Measurements from ENCODE around the gene KIFAP3.
"Not testable (repeated sequence)": the region's sequence is repeated elsewhere in the genome, so short reads cannot be mapped to it uniquely, and the experiment has no call there.

KIFAP3 gene
- total RNA-seq: 14.9 to 30.5 (median 23.9) reads per million in 17 experiments

DNA sequence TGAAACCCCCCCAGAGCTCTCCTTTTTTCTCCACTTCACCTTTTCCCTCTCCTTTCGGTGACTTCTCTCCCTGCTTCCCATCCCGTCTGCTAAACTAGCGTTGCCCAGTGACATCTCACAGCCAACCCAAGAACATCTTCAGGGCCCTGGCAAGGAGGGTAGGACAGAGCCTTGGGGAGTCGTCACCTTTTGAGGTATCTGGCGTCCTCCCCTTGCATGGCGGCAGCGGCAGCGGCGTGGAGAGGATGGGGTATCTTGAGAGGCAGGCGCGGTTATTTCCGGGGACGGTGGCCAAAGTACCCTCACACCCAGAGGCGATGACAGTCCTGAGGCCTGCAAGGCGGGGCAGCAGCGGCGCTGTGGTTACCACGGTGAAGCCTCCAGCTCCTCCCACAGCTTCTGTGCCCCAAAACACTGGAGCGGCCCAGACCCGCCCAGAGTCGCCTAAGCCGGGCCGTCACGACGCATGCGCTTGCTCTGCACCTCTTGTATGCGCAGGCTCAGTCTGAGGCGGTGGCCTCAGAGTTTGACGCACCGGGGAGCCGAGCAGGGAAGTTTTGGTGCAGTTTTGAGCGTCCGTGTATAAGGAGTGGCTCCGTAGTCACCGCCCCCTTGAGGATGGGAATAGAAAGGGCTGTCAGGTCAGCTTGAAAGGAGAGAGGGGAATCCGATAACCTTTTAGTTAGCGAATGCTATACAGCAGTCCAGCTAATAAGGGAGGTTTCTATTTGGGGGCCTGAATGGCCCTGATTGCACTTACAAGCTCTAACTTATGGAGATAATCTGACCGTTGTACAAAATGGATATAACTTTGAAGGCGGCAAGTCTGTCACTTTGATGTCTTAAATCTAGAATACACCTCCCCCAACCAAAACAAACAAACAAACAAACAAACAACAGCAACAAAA lies at the start of gene KIFAP3:
KIFAP3 (minus strand) TSS at position 446 of the 908 bp plus-strand sequence; CDS start at position 218, 228 bp downstream.
- DNase-seq: peak; percentile 98 to 99 (median 99)

DNA sequence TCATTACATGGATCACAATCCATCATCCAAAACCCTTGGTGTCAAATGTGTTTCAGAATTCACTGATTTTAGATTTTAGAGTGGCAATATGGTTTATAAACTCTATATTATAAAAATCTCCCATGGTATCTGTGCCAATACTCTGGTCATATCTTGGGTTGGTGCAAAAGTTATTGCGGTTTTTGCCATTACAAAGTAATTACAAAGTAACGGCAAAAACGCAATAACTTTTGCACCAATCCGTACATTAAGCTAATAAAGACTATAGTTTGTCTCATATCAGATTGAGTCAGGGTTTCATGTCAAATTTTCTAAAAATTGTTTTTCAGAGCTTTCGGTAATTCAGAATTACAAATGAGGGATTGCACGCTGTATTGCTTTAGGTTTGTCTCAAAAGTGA lies 47.9 kb upstream of the KIFAP3 start:
- no peak for DNase-seq

DNA sequence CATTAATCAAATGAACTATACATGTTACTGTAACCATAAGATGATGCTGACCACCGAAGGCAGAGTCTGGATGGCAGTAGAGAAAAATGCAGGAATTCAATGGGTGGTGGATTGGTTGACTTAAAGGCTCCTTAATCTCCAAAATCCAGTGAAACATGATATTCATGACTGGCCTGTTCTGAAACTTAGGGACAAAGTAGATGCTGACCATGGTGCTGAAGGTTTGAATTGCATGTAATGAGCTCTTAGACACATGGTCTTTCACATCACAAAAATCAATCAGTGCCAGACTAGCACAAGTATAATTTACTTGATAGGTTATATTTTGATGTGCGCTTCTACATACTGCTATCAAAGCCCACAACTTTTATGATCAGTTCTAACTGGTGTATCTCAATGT lies 40.4 kb upstream of the KIFAP3 start:
- DNase-seq: no peak

DNA sequence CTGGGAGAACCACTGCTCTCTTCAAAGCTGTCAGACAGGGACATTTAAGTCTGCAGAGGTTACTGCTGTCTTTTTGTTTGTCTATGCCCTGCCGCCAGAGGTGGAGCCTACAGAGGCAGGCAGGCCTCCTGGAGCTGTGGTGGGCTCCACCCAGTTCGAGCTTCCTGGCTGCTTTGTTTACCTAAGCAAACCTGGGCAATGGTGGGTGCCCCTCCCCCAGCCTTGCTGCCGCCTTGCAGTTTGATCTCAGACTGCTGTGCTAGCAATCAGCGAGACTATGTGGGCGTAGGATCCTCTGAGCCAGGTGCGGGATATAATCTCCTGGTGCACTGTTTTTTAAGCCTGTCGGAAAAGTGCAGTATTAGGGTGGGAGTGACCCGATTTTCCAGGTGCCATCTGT lies 38.6 kb upstream of the KIFAP3 start:
- DNase-seq: not testable (repeated sequence)

DNA sequence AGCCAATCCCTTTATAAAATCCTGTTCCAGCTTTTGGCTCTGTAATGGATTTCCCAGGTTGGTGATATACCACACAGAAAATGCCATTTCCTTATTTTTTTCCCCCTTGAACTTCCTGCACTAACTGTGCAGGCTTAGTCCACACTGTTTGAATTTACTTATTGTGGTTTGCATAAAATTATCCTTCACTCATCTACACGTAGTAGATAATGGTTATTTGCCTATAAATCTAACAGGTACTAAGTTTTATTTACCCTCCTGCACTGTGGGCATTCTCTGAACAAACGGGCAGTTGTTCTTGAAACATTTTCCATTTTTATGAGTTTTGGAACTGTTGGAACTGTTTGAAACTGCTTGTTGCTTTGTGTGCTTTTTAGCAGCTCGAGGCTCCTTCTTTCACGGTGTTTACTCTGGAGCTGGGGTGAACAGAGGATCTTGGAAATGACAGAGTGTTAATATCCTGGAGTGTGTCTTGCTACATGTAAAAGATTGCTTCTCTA lies 23.0 kb upstream of the KIFAP3 start:
- DNase-seq: no peak

DNA sequence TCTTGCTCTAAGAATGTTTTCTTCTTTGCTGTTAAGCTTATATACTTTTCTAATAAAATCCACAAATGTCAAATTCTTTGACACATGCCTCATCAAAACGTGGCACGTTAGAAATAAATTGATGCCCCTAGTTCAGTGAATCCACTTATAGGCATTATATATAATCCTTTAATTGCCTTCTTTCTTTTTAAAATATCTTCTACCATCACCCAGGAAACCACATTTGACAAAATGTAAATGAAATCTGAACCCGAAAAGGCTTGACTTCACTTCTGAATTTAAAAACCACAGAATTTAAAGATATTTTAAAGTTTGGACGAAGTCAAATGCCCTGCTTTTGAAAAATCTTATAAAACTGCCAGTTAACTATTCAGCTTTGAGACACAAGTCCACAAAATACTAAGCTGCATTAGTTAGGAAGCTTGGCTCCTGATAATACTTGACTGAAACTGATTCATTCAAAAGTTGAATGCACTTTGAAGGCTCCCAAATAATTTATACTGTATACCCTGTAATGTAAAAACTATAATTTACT lies 22.4 kb upstream of the KIFAP3 start:
- no peak for DNase-seq

DNA sequence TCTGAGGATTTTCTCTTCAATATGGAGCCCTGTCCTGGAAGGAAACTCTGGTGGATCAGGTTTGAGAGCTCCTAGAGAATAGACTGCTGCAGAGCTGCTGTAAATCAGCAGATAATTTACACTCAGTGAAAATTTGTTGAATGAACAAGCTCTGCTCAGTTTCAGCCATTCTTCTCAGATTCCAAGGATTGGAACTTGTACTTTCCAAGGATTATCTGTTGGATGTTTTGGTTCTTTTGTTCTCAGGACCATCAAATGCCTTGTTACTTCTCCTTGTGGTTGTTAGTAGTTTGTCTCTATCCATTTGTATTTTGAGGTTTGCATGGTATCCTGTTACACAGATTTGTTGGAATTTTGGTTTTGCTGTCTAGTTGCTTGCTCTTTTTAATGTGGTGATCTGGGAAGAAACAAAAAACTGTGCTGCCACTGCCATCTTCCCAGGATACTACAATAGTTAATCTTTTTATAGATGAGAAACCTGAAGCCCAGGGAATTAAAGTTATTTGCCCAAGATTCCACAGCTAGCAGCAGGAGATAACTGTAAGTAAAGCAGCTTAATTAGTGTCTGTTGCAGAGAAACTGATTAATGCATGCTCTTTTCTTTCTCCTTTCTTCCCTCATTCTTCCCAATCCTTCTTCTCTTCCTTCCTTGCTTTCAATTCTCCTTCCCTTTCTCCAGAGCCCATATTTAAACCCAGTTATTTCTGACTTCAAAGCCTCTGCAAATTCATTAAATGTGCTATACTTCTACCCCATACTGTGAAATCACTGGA lies 21.7 kb upstream of the KIFAP3 start:
- DNase-seq: no peak

DNA sequence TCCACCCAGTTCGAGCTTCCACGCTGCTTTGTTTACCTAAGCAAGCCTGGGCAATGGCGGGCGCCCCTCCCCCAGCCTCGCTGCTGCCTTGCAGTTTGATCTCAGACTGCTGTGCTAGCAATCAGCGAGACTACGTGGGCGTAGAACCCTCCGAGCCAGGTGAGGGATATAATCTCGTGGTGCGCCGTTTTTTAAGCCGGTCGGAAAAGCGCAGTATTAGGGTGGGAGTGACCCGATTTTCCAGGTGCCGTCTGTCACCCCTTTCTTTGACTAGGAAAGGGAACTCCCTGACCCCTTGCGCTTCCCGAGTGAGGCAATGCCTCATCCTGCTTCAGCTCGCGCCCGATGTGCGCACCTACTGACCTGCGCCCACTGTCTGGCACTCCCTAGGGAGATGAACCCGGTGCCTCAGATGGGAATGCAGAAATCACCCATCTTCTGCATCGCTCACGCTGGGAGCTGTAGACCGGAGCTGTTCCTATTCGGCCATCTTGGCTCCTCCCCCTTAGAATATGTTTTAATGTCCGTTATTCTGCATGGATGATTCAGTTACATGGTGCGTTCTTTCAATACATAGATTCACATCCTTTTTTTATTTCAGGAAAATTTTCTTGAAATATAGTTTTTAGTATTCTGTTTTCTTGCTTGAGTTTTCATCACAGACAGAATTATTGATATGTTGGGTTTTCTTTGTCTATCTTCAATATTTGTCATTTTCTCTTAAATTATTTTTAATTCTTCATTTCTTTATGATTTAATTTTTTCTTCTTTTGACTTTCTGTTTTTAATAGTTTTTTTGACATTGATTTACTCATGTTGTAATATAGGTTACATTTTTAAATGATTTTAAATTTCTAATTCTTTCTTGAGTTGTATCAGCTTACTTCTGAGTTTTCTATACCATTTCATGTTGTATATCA lies 20.5 kb upstream of the KIFAP3 start:
- not testable (repeated sequence) for DNase-seq

DNA sequence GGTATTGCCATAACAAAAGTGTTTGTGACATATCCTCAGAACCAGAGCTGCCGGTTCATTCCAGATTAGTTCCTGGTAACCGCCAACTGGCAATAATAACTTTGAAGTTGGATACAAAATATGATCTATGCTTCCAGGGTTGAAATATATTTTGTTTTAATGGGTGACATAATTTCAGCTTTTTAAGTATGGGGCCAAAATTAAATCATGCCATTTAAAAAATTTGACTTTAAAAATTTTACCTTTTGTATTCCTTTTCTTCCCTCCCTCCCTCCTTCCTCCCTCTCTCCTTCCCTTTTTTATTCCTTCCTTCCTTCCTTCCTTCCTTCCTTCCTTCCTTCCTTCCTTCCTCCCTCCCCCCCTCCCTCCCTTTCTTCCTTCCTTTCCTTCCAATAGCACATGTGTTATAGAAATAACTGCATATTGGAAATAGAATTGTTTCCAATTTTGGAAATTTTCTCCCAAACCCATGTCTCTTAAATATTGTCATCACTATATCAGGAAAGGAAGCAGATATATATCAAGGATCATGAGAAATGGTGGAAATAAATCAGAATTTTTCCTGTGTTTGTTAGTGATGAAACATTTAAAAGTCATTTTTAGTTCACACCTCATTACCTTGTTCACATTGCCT lies 12.0 kb upstream of the KIFAP3 start:
- no peak for DNase-seq

DNA sequence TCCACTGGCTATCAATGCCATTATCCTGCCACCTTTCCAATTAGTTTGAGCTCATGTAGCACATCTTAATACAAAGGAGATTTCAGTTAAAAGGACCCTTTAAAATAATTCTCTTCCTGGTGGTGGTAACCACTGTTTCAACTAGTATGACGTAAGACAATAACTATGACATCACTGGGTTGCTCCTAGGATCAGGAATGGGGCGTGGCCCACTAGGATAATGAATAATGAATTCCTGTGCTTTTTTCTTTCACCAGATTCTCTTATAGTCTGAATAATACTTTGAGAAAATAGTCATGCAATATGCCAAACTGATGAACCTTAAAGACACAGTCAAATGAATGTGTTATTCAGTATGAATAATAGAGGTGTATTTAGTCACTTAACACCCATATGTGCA lies 10.6 kb upstream of the KIFAP3 start:
- DNase-seq: no peak

DNA sequence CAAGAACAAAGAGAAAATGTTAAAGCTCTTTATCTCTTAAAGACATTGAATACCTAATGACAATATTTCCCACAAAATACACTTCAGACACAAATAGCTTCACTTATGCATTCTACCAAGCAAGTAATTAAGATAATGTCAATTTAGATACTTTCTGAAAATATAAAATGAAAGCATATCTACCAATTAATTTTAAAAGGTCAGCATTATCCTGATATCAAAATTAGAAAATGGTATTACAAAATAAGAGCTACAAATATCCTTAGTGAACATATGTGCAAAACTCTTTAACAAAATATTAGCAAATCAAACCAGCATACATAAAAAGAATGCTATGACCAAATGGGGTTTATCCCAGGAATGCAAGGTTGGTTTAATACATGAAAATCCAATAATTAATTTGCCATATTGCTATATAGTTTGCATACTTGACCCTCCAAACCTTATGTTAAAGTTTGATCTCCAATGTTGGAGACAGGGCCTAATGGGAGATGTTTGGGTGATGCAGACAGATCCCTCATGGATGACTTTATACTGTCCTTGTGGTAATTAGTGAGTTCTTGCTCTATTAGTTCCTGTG lies 4.2 kb upstream of the KIFAP3 start:
- DNase-seq: no peak

DNA sequence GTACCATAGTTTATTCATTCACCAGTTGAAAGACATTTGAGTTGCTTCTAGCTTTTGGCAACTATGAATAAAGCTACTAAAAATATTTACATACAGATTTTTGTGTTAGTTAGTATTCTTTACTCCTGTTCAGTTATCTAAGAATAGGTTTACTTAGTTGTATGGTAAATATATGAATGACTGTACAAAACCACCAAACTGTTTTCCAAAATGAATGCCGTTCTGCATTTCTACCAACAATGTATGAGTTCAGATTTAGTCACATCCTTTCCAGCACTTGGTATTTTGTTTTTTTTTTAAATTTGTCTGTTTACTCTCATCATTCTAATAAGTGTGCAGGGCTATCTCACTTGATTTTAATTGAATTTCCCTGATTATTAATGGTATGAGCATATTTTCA lies 3.4 kb upstream of the KIFAP3 start:
- DNase-seq: no peak

DNA sequence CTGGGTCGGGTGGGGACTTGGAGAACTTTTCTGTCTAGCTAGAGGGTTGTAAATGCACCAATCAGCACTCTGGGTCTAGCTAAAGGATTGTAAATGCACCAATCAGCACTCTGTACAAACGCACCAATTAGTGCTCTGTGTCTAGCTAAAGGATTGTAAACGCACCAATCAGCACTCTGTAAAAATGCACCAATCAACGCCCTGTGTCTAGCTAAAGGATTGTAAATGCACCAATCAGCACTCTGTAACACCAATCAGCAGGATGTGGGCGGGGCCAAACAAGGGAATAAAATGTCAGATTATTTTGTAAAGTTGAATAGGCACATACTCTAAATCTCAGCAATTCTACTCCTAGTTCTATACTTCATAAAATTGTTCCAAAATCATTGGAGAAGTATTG lies 2.5 kb upstream of the KIFAP3 start:
- DNase-seq: not testable (repeated sequence)

DNA sequence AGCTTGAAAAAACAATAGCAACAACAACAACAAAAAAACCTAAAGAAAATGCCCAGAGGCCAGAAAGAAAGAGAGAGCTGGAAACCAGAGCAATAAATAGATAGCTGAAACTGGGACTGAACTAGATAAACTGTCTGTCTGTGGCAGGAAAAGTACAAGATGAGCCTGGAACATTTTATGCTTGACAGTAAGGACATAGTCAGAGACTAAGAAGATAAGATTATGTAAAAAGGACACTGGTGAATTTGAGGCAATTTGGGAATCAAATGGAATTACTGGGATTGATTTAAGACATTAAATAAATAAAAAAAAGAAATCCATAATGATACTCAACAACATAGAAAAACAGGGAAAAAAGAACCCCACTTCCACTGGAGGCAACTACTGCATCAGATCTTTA lies 1.7 kb upstream of the KIFAP3 start:
- DNase-seq: no peak

DNA sequence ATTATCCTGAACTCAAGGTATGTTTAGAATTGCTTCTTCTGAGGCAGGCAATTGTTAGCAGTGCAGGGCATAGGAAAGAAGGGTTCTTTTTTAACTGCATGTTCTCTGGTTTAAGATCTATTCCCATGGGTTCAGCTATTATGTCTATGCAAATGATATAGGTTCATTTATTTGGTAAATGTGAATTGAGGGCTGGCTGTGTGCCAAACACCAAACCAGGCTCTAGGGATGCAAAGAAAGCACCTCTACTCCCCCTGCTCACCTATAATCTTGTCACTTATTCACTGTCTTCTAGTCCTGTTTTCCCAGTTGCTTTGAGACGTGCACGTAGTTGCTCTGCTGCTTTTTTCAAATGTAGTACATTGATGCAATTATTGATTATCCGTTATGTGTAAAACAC lies 691 bp upstream of the KIFAP3 start:
- DNase-seq: peak in 1 of 4 experiments; percentile 5

DNA sequence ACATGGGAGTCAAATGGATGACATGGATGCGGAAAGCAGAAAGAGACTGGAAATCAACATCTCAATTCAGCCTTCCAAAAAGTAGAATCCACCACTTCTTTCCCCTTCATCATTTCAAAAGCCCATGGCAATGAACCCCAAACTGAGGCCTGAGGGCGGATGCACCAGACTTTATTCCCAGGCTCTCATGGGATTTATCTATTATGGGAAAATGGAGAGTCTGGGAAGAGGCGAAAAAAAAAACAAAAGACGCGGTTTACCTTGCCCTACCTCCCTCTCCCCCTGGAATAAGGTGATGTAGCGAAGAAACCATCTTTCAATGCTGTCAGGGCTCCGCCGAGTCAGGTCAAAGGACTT lies 624 bp downstream of the KIFAP3 start:
- no peak for DNase-seq

DNA sequence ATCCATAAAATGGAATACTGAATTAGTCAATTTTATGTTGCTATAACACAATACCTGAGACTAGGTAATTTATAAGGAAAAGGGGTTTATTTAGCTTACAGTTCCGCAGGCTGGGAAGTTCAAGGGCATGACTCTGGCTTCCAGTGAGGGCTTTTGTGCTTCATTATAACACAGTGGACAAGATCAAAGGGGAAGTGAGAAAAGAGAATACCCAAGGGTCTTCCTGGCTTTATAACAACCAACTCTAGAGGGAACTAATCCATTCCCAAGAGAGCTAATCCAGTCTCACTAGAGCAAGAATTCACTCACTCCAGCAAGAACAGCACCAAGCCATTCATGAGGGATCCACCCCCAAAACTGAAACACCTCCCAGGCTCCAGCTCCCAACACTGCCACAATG lies 3.1 kb downstream of the KIFAP3 start:
- no peak for DNase-seq

DNA sequence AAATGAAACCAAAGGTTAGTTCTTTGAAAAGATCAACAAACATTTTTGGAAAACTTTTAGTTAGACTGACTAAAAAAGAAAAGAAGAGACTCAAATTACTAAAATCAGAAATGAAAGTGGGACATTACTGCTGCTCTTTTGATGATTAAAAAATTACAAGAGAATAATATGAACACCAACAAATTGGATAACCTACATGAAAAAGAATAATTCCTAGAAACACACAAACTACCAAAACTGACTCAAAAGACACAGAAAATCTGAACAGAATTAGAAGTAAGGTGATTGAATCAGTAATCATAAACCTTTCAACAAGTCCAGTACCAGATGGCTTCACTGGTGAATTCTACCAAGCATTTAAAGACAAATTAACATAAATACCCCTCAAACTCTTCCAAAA lies 5.6 kb downstream of the KIFAP3 start:
- no peak for DNase-seq

DNA sequence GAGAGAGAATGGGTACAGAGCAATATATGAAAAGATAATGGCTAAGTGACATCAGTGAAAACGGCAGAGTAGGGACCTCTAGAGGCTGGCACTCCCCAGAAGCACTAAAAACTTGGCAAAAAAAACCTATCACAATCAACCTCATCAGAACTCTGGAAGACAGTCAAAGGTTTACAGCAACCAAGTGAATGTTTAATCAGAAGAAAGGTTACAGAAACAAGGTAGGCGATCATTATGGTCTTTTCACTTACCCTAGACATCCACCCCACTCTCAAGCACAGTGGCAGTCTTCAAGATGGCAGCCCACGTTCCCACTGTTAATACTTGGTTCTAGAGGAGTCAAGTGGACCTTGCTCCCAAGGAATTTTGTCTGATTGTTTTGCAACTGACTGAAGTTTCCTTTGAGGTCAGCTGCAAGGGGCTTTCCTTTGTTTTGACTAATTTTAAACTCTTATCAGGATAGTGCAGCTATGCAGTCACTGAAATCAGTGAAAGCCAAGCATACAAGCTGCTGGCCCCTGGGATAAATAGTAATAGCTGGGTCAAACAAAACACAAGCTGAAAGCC lies 7.2 kb downstream of the KIFAP3 start:
- DNase-seq: no peak

DNA sequence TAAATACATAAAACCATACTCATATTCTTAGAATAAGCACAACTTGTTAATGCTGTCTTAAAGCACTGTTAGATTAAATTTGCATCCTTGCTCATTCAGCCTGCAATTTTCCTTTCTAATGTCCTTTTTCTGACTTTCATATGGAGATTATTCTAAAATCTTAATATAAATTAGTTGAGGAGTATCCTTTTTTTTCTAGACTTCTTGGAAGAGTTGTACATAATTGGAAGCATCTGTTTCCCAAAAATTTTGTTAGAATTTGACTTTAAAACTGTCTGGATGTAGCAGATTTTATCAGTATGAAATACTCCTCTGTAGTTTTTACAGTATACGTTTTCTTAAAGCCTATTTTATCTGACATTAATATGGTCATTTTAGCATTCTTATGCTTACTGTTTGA lies 9.7 kb downstream of the KIFAP3 start:
- DNase-seq: no peak

All from suppressor macrophage (primary cell).